Measurements from ENCODE around the gene PIPOX.
"Not testable (repeated sequence)": the region's sequence is repeated elsewhere in the genome, so short reads cannot be mapped to it uniquely, and the experiment has no call there.

The PIPOX gene

DNA sequence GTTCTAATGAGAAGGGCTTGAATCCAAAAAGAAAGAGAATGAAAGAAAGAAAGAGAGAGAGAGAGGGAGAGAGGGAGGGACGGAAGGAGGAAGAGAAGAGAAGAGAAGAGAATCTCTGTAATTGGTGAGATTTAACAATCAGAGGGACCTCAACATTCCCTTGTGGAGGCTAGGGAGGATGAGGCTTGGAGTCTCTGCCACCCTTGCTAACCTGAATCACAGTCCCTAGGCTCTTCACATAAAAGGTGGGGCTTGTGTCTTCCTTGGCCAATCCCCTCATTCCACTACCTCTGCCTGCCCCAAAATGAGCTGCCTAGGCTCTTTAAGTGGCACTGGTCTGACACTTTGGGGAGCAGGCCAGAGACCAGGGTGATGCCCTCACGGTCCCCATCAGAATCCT lies 30.1 kb downstream of the PIPOX start:
- no peak for DNase-seq (ENCODE audit: low read depth in 2 of 3, low spot score in 1 of 3)

- no peak for DNase-seq (ENCODE audit: low read depth in 2 of 3, low spot score in 1 of 3)
Observed at GRCh38 chr17:29073520-29073919, 30.6 kb downstream of the PIPOX start.

DNA sequence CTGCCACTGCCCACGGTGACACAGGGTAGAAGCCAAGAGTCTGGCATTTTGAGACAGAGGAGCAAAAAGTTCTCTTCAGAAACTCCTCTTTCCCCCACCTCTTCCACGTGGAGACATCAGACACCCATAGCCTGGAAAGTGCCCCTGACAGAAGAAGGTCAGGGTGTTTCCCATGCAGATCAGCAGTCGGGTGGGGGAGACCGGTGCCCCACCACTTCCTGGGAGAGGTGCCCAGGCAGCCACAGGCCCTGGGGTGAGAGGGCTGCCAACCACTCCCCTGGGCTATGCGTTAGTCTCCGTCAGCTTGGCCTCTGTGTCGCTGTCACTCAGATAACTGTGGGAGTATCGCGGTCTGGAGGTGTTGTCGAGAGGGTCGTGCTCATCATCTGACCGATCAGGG lies 31.5 kb downstream of the PIPOX start:
- DNase-seq (ENCODE audit: low read depth in 2 of 3, low spot score in 1 of 3), result no peak

DNA sequence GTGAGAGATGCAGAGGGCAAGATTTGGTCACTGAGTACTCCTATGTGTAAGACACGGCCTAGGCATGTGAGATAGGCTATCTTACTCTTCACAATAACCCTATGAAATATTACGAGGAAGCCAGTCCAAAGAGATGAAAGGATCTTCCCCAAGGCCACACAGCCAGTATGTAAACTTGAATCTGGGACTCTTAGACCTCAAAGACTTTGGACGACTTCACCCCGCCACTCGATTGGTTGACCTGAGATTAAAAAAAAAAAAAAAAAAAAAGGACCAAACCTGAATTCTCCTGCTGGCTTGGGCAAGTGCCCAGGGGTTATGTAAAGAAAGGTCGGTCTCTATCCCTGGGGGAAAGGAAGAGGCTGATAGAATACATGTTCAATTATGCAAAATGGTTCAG lies 33.1 kb downstream of the PIPOX start:
- no peak for DNase-seq (ENCODE audit: low read depth in 2 of 3, low spot score in 1 of 3)

- no peak for DNase-seq (ENCODE audit: low read depth in 2 of 3, low spot score in 1 of 3)
Observed at GRCh38 chr17:29076722-29077121, 33.8 kb downstream of the PIPOX start.

GRCh38 chr17:29077320-29077719 lies 34.4 kb downstream of the PIPOX start:
- DNase-seq (ENCODE audit: low read depth in 2 of 3, low spot score in 1 of 3), result no peak

- DNase-seq (ENCODE audit: low read depth in 2 of 3, low spot score in 1 of 3), result no peak
Observed at GRCh38 chr17:29078183-29079045, 35.5 kb downstream of the PIPOX start.

DNA sequence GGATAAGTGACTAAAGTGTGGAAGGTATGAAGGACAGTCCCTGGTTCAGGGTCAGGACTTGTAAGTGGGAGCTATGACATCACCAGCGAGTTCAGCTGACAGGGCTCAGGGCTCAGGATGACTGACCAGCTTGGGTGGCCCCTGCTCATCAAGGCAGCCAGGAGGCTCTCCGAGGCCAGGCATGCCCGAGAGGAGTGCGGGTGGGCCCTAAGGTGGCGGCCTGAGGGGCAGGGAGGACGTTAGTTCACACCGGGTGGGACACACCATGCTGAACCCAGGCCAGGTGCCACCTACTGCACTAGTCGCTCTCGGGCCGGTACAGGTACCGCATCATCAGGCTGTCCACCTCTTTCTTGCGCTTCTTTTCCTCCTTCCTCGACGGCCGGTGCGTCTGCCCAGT lies 36.5 kb downstream of the PIPOX start:
- no peak for DNase-seq (ENCODE audit: low read depth in 2 of 3, low spot score in 1 of 3)

- DNase-seq (ENCODE audit: low read depth in 2 of 3, low spot score in 1 of 3), result no peak
Observed at GRCh38 chr17:29079887-29080286, 36.9 kb downstream of the PIPOX start.

DNA sequence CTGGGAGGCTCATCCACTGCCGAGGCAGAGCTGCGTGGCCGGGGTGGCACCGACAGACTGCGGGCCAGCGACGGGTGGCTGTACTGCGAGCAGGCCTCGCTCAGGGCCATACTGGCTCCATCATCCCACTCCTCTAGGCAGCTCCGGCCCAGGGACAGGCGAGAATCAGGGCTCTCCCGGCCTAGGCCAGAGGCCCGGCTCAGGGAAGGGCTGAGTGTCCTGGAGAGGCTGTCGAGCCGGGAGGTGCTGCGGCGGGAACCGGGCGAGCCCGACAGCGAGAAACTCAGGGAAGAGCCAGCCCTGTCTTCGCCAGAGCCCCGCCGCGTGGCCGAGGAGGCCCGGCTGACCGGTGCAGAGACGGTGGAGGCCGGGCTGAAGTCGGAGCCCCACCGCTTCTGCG lies 37.4 kb downstream of the PIPOX start:
- DNase-seq (ENCODE audit: low read depth in 2 of 3, low spot score in 1 of 3), result no peak

- no peak for DNase-seq (ENCODE audit: low read depth in 2 of 3, low spot score in 1 of 3)
Observed at GRCh38 chr17:29080965-29081364, 38.0 kb downstream of the PIPOX start.

- DNase-seq (ENCODE audit: low read depth in 2 of 3, low spot score in 1 of 3), result no peak
Observed at GRCh38 chr17:29084541-29085146, 41.7 kb downstream of the PIPOX start.

GRCh38 chr17:29085223-29085622 lies 42.3 kb downstream of the PIPOX start:
- DNase-seq (ENCODE audit: low read depth in 2 of 3, low spot score in 1 of 3), result no peak

GRCh38 chr17:29086628-29087332 lies 43.8 kb downstream of the PIPOX start:
- DNase-seq (ENCODE audit: low read depth in 2 of 3, low spot score in 1 of 3), result no peak

- DNase-seq (ENCODE audit: low read depth in 2 of 3, low spot score in 1 of 3), result not testable (repeated sequence)
Observed at GRCh38 chr17:29088782-29089181, 45.8 kb downstream of the PIPOX start.

DNA sequence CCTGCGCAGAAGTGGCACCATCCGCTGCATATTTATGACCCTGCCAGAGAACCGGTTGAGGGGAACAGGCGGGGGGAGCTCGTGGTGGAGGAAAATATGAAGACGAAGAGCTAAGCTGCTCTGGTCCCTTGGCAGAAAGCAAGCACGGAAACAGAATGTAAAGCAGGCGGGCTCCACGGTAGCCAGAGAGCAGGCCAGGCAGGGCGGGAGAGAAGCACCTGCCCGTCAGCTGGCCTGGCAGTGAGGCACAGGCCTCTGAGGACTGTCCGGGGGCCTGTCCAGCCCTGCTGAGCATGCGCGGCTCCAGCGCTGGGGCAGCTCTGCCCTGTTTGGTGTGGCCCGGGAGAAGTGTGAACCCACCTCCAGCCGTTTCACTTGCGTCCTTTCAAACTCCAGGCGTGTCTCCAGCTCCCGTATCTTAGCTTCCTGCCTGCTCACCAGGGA lies 46.7 kb downstream of the PIPOX start:
- DNase-seq (ENCODE audit: low read depth in 2 of 3, low spot score in 1 of 3), result no peak

DNA sequence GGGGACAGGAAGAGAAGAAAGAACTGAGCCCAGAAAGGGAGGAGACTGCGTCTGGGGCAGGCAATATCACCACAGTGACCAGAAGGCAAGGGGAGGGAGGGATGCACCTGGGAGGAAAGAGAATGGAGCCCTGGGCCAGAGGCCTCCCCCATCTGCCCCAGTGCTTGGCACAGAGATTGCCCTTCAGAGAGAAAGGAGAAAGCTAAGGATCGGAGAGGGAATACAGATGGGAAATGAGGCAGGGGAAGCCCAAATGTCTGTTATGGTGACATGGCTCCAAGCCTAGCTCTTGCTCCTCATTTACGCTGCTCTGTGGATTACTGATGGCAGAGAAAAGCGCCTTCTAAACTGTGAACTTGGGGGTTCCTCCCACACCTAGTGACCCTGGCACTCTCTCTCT lies 47.2 kb downstream of the PIPOX start:
- no peak for DNase-seq (ENCODE audit: low read depth in 2 of 3, low spot score in 1 of 3)

DNA sequence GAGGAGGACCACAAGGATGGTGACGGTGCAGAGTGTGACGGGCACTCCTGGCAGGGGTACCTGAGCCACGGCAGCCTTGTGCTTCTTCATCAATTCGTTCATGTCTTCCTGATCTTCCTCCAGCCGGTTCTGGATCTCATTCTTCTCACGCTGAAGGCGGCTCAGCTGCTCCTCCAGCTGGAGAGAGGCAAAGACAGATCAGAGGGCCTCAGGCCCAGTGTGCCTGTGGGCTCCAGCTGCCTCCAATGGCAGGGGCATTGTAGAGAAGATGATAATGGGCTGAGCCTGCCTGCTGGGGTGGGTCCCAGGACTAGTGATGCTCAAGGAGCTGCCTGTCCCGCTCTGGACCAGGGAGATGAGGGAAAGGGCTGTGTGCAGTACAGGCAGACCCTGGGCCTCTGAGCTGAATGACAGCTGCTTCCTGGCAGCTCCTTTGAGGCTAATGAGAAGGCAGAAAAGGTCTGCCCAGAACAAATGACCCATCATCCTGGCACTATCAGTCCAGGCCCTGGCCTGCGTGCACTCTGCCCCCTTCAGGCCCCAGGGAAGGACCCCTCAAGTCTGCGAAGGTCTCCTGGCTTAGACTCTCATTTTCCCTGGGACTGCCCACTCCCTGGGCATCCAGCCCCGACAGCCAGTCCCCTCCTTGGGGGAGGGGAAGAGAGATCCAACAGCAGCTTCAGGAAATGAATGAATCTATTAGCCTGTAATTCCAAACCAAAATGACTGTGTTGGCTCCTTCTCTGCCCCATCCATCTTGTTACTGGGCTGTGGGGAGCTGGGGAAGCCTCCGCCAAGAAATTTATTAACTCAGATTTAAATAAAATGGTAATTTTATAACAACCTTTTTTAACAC lies 48.0 kb downstream of the PIPOX start:
- DNase-seq (ENCODE audit: low read depth in 2 of 3, low spot score in 1 of 3), result no peak

GRCh38 chr17:29091606-29092289 lies 48.8 kb downstream of the PIPOX start:
- no peak for DNase-seq (ENCODE audit: low read depth in 2 of 3, low spot score in 1 of 3)

- DNase-seq (ENCODE audit: low read depth in 2 of 3, low spot score in 1 of 3), result no peak
Observed at GRCh38 chr17:29093090-29093871, 50.3 kb downstream of the PIPOX start.
